ENCODE results near the gene COX8A. TPM values are rescaled to one million over a fixed set of nuclear protein-coding genes. Genes with fewer than 3 reads are reported as not detected.
"Not testable (repeated sequence)": the region's sequence is repeated elsewhere in the genome, so short reads cannot be mapped to it uniquely, and the experiment has no call there.

The COX8A gene
- total RNA-seq, 2 experiments from 2014 or later = 506 to 527 TPM

GRCh38 chr11:63944987-63945386, 29.4 kb upstream of the COX8A start:
- CTCF ChIA-PET = interaction anchor here (0.6 to 5.4 kb wide), 15 partner anchors 10 to 426 kb away, joined by 3 to 172 read pairs (median 5); partner anchors contain the start of genes COX8A, MARK2 and ZFTA
- Mint-ChIP-seq H3K9me3 (no peaks in the 10 kb centered on the region), H3K27ac (no peak overlapping the region), H3K27me3 (no peaks in the 10 kb centered on the region), H3K4me3 (no peak overlapping the region), H3K4me1 (peaks cover 19% of the 10 kb centered on the region), H3K36me3 (ENCODE audit: low read depth) (peaks cover 13% of the 10 kb centered on the region)
- no peak for DNase-seq
- POLR2A ChIA-PET = interaction anchor here (1.2 to 2.7 kb wide), 3 partner anchors 17 to 221 kb away, joined by 3 to 31 read pairs (median 10); partner anchors contain the start of genes MACROD1 and MARK2

- no peak overlapping the region for H3K4me3 Mint-ChIP-seq
- POLR2A ChIA-PET = interaction anchor here (1.2 to 2.7 kb wide), 3 partner anchors 17 to 221 kb away, joined by 3 to 31 read pairs (median 10); partner anchors contain the start of genes MACROD1 and MARK2
- CTCF ChIA-PET = interaction anchor here (0.6 to 5.4 kb wide), 24 partner anchors 8 to 1032 kb away, joined by 3 to 172 read pairs (median 4); partner anchors contain the start of genes COX8A, MARK2 and ZFTA
- no peaks in the 10 kb centered on the region for H3K9me3 Mint-ChIP-seq
- peak; percentile 59 for DNase-seq
- no peak overlapping the region for H3K27ac Mint-ChIP-seq
- H3K36me3 Mint-ChIP-seq (ENCODE audit: low read depth) = peaks cover 13% of the 10 kb centered on the region
- peaks cover 15% of the 10 kb centered on the region for H3K4me1 Mint-ChIP-seq
- no peaks in the 10 kb centered on the region for H3K27me3 Mint-ChIP-seq
Measured at GRCh38 chr11:63945477-63946163, 28.8 kb upstream of the COX8A start.

GRCh38 chr11:63951779-63952536, 22.5 kb upstream of the COX8A start:
- Mint-ChIP-seq H3K27ac (peak overlapping the region; percentile 73), H3K27me3 (no peaks in the 10 kb centered on the region), H3K4me1 (peaks cover 25% of the 10 kb centered on the region), H3K4me3 (peak overlapping the region; percentile 14), H3K9me3 (no peaks in the 10 kb centered on the region), H3K36me3 (ENCODE audit: low read depth) (peaks cover 48% of the 10 kb centered on the region)
- CTCF ChIA-PET = interaction anchor here (0.6 to 6.1 kb wide), 7 partner anchors 9 to 119 kb away, joined by 3 to 59 read pairs (median 3); partner anchors contain the start of genes MARK2 and RCOR2
- POLR2A ChIA-PET = interaction anchor here (0.8 to 1.6 kb wide), 4 partner anchors 9 to 27 kb away, joined by 3 to 8 read pairs (median 3); no protein-coding TSS in a partner anchor
- peak; percentile 72 for DNase-seq

- H3K36me3 Mint-ChIP-seq (ENCODE audit: low read depth) = peaks cover 48% of the 10 kb centered on the region
- H3K27ac Mint-ChIP-seq = peak overlapping the region; percentile 73
- H3K4me3 Mint-ChIP-seq = no peak overlapping the region
- H3K9me3 Mint-ChIP-seq = no peaks in the 10 kb centered on the region
- ChIA-PET CTCF (interaction anchor here (0.7 to 6.1 kb wide), 4 partner anchors 9 to 119 kb away, joined by 3 to 59 read pairs (median 3); partner anchors contain the start of genes MARK2 and RCOR2), POLR2A (interaction anchor here (0.8 to 1.6 kb wide), 4 partner anchors 9 to 26 kb away, joined by 3 to 8 read pairs (median 3); no protein-coding TSS in a partner anchor)
- peaks cover 26% of the 10 kb centered on the region for H3K4me1 Mint-ChIP-seq
- no peaks in the 10 kb centered on the region for H3K27me3 Mint-ChIP-seq
- no peak for DNase-seq
Measured at GRCh38 chr11:63952570-63952969, 21.9 kb upstream of the COX8A start.

GRCh38 chr11:63958008-63958407, 16.4 kb upstream of the COX8A start:
- Mint-ChIP-seq H3K27me3 (no peaks in the 10 kb centered on the region), H3K36me3 (ENCODE audit: low read depth) (peaks cover 34% of the 10 kb centered on the region), H3K4me1 (peaks cover 32% of the 10 kb centered on the region), H3K27ac (no peak overlapping the region), H3K4me3 (no peak overlapping the region), H3K9me3 (no peaks in the 10 kb centered on the region)
- DNase-seq = no peak
- POLR2A ChIA-PET = no interaction called here
- CTCF ChIA-PET = interaction anchor here (0.5 to 3.6 kb wide), 3 partner anchors 12 to 475 kb away, joined by 3 to 17 read pairs (median 3); no protein-coding TSS in a partner anchor

- H3K4me1 Mint-ChIP-seq = peaks cover 26% of the 10 kb centered on the region
- no peak overlapping the region for H3K27ac Mint-ChIP-seq
- H3K4me3 Mint-ChIP-seq = peak overlapping the region; percentile 19
- CTCF ChIA-PET = interaction anchor here (1.0 to 2.9 kb wide), 4 partner anchors 10 to 125 kb away, joined by 3 to 13 read pairs (median 4); no protein-coding TSS in a partner anchor
- H3K36me3 Mint-ChIP-seq (ENCODE audit: low read depth) = peaks cover 5% of the 10 kb centered on the region
- no peaks in the 10 kb centered on the region for H3K9me3 Mint-ChIP-seq
- DNase-seq = peak; percentile 67
- H3K27me3 Mint-ChIP-seq = peaks cover 3% of the 10 kb centered on the region
- POLR2A ChIA-PET = interaction anchor here (1.0 to 2.3 kb wide), 7 partner anchors 9 to 124 kb away, joined by 3 to 12 read pairs (median 7); partner anchors contain the start of genes COX8A, MARK2 and NAA40
Measured at GRCh38 chr11:63961608-63962412, 12.6 kb upstream of the COX8A start.

- POLR2A ChIA-PET; DNase-seq; CTCF ChIA-PET; H3K36me3 Mint-ChIP-seq (ENCODE audit: low read depth); H3K9me3 Mint-ChIP-seq; H3K27me3 Mint-ChIP-seq; H3K4me3 Mint-ChIP-seq; H3K27ac Mint-ChIP-seq: not testable (repeated sequence)
- H3K4me1 Mint-ChIP-seq = peaks cover 22% of the 10 kb centered on the region
Measured at GRCh38 chr11:63963895-63964294, 10.5 kb upstream of the COX8A start.

- no peak overlapping the region for H3K27ac Mint-ChIP-seq
- H3K4me1 Mint-ChIP-seq = peaks cover 9% of the 10 kb centered on the region
- H3K36me3 Mint-ChIP-seq (ENCODE audit: low read depth) = no peaks in the 10 kb centered on the region
- H3K4me3 Mint-ChIP-seq = no peak overlapping the region
- CTCF ChIA-PET = interaction anchor here (0.7 to 1.0 kb wide), 2 partner anchors 21 to 23 kb away, joined by 4 read pairs; no protein-coding TSS in a partner anchor
- DNase-seq = no peak
- no peaks in the 10 kb centered on the region for H3K9me3 Mint-ChIP-seq
- peaks cover 5% of the 10 kb centered on the region for H3K27me3 Mint-ChIP-seq
- POLR2A ChIA-PET = interaction anchor here (1.3 kb wide), 1 partner anchor 12 kb away, joined by 4 read pairs; no protein-coding TSS in a partner anchor
Measured at GRCh38 chr11:63966444-63966843, 8.0 kb upstream of the COX8A start.

- Mint-ChIP-seq H3K27ac (no peak overlapping the region), H3K9me3 (peaks cover 3% of the 10 kb centered on the region), H3K4me1 (peaks cover 11% of the 10 kb centered on the region), H3K4me3 (no peak overlapping the region), H3K27me3 (peaks cover 5% of the 10 kb centered on the region), H3K36me3 (ENCODE audit: low read depth) (peaks cover 5% of the 10 kb centered on the region)
- no peak for DNase-seq
- CTCF ChIA-PET = no interaction called here
- POLR2A ChIA-PET = no interaction called here
Measured at GRCh38 chr11:63969461-63969860, 5.0 kb upstream of the COX8A start.

- CTCF ChIA-PET = interaction anchor here (0.6 kb wide), 1 partner anchor 25 kb away, joined by 3 read pairs; no protein-coding TSS in a partner anchor
- Mint-ChIP-seq H3K4me3 (no peak overlapping the region), H3K36me3 (ENCODE audit: low read depth) (peaks cover 14% of the 10 kb centered on the region), H3K4me1 (peaks cover 15% of the 10 kb centered on the region), H3K27ac (no peak overlapping the region), H3K9me3 (peaks cover 3% of the 10 kb centered on the region), H3K27me3 (peaks cover 2% of the 10 kb centered on the region)
- DNase-seq = no peak
- POLR2A ChIA-PET = interaction anchor here (2.1 kb wide), 1 partner anchor 8 kb away, joined by 7 read pairs; no protein-coding TSS in a partner anchor
Measured at GRCh38 chr11:63970902-63971301, 3.5 kb upstream of the COX8A start.

- POLR2A ChIA-PET = interaction anchor here (0.6 to 2.4 kb wide), 12 partner anchors 10 to 231 kb away, joined by 3 to 27 read pairs (median 3); partner anchors contain the start of genes MARK2 and OTUB1
- DNase-seq, H3K9me3 Mint-ChIP-seq, H3K27me3 Mint-ChIP-seq: not testable (repeated sequence)
- Mint-ChIP-seq H3K27ac (peak overlapping the region; percentile 98), H3K4me1 (peaks cover 33% of the 10 kb centered on the region), H3K36me3 (ENCODE audit: low read depth) (peaks cover 31% of the 10 kb centered on the region), H3K4me3 (peak overlapping the region; percentile 100)
- CTCF ChIA-PET = interaction anchor here (1.0 to 1.8 kb wide), 3 partner anchors 26 to 174 kb away, joined by 3 to 6 read pairs (median 3); no protein-coding TSS in a partner anchor
Measured at GRCh38 chr11:63973912-63974258, 535 bp upstream of the COX8A start.

All from activated CD4-positive, alpha-beta memory T cell treated with anti-CD3 and anti-CD28 coated beads, Interleukin-2, amount 10 ng/mL, durations not matched to agents 7 days and 5 days (primary cell).